ENCODE data around the gene PLOD3. TPM values are rescaled to one million over a fixed set of nuclear protein-coding genes. Genes with fewer than 3 reads are reported as not detected.

Gene PLOD3
- total and polyA plus RNA-seq, 2 experiments from 2014 or later, result 149 to 189 TPM

DNA sequence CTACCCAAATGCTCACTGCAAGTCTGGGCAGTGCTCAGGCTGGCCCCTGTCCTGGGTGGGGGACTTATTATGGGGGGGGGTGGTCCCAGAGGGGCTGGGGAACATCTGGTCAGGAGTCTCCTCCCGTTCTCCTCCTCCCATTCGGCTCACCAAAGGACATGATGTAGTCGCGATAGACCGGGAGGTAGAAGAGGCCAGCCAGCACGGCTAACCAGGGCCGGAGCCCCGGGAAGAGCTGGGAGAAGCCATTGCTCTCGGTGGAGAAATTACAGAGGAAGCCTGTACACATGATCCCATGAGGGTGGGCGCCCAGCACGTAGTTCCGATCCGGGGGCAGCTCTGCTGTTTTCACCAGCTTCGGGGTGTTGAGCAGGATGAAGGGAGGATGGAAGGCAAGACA, 18.9 kb downstream of the PLOD3 start:
- Histone ChIP-seq H3K27ac (no peak overlapping the region), H3K27me3 (replicated peaks; ENCODE audit: insufficient read depth) (peaks cover 26% of the 10 kb centered on the region; the same call in 1 of the 2 replicates), H3K4me3 (no peak overlapping the region), H3F3A (ENCODE audit: insufficient read depth) (no peaks in the 10 kb centered on the region), H3K4me1 (ENCODE audit: insufficient read depth) (no peaks in the 10 kb centered on the region), H3K9ac (no peak overlapping the region), H3K9me2 (ENCODE audit: insufficient read depth) (no peaks in the 10 kb centered on the region), H4K20me1 (ENCODE audit: insufficient read depth) (no peaks in the 10 kb centered on the region), H3K79me2 (ENCODE audit: insufficient read depth) (no peaks in the 10 kb centered on the region), H2AFZ (no peak overlapping the region), H3K36me3 (ENCODE audit: low read depth) (no peaks in the 10 kb centered on the region), H3K4me2 (ENCODE audit: unreplicated experiment) (no peak overlapping the region), H3K9me3 (ENCODE audit: low read depth) (no peaks in the 10 kb centered on the region)
- TF ChIP-seq EZH2 (IDR thresholded peaks at IDR 0.05; ENCODE audit: insufficient read depth, poor library complexity, severe bottlenecking) (no peak), EZH2phosphoT487 (IDR thresholded peaks at IDR 0.05; ENCODE audit: insufficient read depth, low read depth) (no peak)
- WGBS, 2 experiments (ENCODE audit: low coverage in 1 of 2, low lambda C conversion rate in 2 of 2, missing lambda C conversion rate in 2 of 2), result 60 to 66% methylated on average over 9 to 14 of the region's 14 CpGs
- no peak for DNase-seq
- in situ Hi-C loops (cut with MboI), result no loop called here

DNA sequence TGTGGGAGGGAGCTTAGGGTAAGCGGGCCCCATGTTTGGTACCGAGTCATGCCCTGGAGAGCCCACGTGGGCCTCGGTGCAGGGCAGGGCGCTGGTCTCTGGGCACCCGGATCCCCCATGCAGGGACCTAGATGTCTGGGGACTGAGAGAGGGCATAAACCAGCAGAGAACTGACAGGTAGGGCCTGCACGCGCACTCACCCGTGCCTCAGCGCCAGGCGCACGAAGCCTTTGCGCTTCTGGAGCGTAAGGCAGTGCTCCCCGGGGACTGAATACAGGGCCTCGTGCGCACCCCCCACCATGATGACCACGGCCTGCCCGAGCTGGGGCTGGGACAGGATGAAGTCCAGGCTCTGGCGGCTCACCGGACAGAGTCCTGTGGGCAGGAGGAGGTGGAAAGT, 19.4 kb downstream of the PLOD3 start:
- no peak overlapping the region for H2AFZ ChIP-seq
- TF ChIP-seq EZH2 (IDR thresholded peaks at IDR 0.05; ENCODE audit: insufficient read depth, poor library complexity, severe bottlenecking) (no peak), EZH2phosphoT487 (IDR thresholded peaks at IDR 0.05; ENCODE audit: insufficient read depth, low read depth) (no peak)
- H3K4me3 ChIP-seq, result no peak overlapping the region
- H3K79me2 ChIP-seq (ENCODE audit: insufficient read depth), result no peaks in the 10 kb centered on the region
- peaks cover 26% of the 10 kb centered on the region; the same call in 1 of the 2 replicates for H3K27me3 ChIP-seq (replicated peaks; ENCODE audit: insufficient read depth)
- H3K9me2 ChIP-seq (ENCODE audit: insufficient read depth), result no peaks in the 10 kb centered on the region
- no peak for DNase-seq
- whole genome bisulfite sequencing, 2 experiments (ENCODE audit: low coverage in 1 of 2, low lambda C conversion rate in 2 of 2, missing lambda C conversion rate in 2 of 2), result 72 to 78% methylated on average over 6 to 20 of the region's 21 CpGs
- H3K4me1 ChIP-seq (ENCODE audit: insufficient read depth), result no peaks in the 10 kb centered on the region
- no peak overlapping the region for H3K27ac ChIP-seq
- in situ Hi-C loops (cut with MboI), result no loop called here
- H3K9ac ChIP-seq, result no peak overlapping the region
- no peaks in the 10 kb centered on the region for H4K20me1 ChIP-seq (ENCODE audit: insufficient read depth)
- H3K36me3 ChIP-seq (ENCODE audit: low read depth), result no peaks in the 10 kb centered on the region
- H3K4me2 ChIP-seq (ENCODE audit: unreplicated experiment), result no peak overlapping the region
- H3K9me3 ChIP-seq (ENCODE audit: low read depth), result no peaks in the 10 kb centered on the region
- no peaks in the 10 kb centered on the region for H3F3A ChIP-seq (ENCODE audit: insufficient read depth)

DNA sequence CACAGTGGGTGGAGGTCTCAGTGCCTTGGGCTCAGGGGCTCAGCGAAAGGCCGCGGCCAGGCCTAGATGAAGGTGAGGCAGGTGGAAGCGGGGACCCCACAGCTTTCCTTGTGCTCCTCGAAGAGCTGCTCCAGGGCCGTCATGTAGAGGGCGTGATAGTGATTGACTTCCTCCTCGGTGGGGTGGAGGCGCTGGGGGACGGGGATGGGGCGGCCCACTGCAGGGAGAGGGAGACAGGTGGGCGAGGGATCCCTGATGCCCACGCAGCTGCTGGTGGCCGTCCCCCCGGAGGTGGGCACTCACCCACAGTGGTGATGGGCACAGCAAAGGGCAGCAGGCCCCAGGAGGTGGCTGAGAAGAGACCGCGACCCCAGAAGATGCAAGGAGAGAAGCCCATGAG, 21.5 kb downstream of the PLOD3 start:
- Histone ChIP-seq H3K27ac (no peak overlapping the region), H3K9ac (no peak overlapping the region), H3F3A (ENCODE audit: insufficient read depth) (no peaks in the 10 kb centered on the region), H3K9me3 (ENCODE audit: low read depth) (no peaks in the 10 kb centered on the region), H2AFZ (no peak overlapping the region), H3K27me3 (replicated peaks; ENCODE audit: insufficient read depth) (peaks cover 7% of the 10 kb centered on the region; the same call in 1 of the 2 replicates), H4K20me1 (ENCODE audit: insufficient read depth) (no peaks in the 10 kb centered on the region), H3K79me2 (ENCODE audit: insufficient read depth) (no peaks in the 10 kb centered on the region), H3K9me2 (ENCODE audit: insufficient read depth) (no peaks in the 10 kb centered on the region), H3K36me3 (ENCODE audit: low read depth) (no peaks in the 10 kb centered on the region), H3K4me3 (no peak overlapping the region), H3K4me2 (ENCODE audit: unreplicated experiment) (no peak overlapping the region), H3K4me1 (ENCODE audit: insufficient read depth) (no peaks in the 10 kb centered on the region)
- DNase-seq, result no peak
- in situ Hi-C loops (cut with MboI), result no loop called here
- TF ChIP-seq EZH2phosphoT487 (IDR thresholded peaks at IDR 0.05; ENCODE audit: insufficient read depth, low read depth) (no peak), EZH2 (IDR thresholded peaks at IDR 0.05; ENCODE audit: insufficient read depth, poor library complexity, severe bottlenecking) (no peak)
- 78 to 80% methylated on average over 9 to 16 of the region's 17 CpGs for WGBS, 2 experiments (ENCODE audit: low coverage in 1 of 2, low lambda C conversion rate in 2 of 2, missing lambda C conversion rate in 2 of 2)

DNA sequence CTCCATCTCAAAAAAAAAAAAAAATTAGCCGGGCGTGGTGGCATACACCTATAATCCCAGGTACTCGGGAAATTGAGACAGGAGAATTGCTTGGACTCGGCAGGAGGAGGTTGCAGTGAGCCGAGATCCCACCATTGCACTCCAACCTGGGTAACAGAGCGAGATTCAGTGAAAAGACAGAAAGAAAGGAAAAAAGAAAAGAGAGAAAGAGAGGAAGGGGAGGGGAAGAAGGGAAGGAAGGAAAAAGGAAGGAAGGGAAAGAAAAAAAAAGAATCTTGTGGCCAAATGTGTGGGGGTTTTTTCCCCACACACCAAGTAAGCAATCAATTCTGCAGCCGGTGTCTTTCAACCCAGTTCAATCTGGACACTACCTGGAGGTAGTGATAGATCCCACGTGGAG, 28.3 kb downstream of the PLOD3 start:
- Histone ChIP-seq H3F3A (ENCODE audit: insufficient read depth) (peaks cover 13% of the 10 kb centered on the region; the same call in 1 of the 2 replicates), H3K4me1 (ENCODE audit: insufficient read depth) (no peaks in the 10 kb centered on the region), H3K27me3 (replicated peaks; ENCODE audit: insufficient read depth) (no peaks in the 10 kb centered on the region), H3K79me2 (ENCODE audit: insufficient read depth) (no peaks in the 10 kb centered on the region), H3K9me3 (ENCODE audit: low read depth) (no peaks in the 10 kb centered on the region), H2AFZ (no peak overlapping the region), H3K9ac (no peak overlapping the region), H3K27ac (no peak overlapping the region), H3K36me3 (ENCODE audit: low read depth) (no peaks in the 10 kb centered on the region), H3K9me2 (ENCODE audit: insufficient read depth) (no peaks in the 10 kb centered on the region), H4K20me1 (ENCODE audit: insufficient read depth) (no peaks in the 10 kb centered on the region), H3K4me2 (ENCODE audit: unreplicated experiment) (no peak overlapping the region), H3K4me3 (no peak overlapping the region)
- in situ Hi-C loops (cut with MboI), result no loop called here
- TF ChIP-seq EZH2phosphoT487 (IDR thresholded peaks at IDR 0.05; ENCODE audit: insufficient read depth, low read depth) (no peak), EZH2 (IDR thresholded peaks at IDR 0.05; ENCODE audit: insufficient read depth, poor library complexity, severe bottlenecking) (no peak)
- no peak for DNase-seq
- 74 to 75% methylated on average over 8 of the region's 8 CpGs for WGBS, 2 experiments (ENCODE audit: low coverage in 1 of 2, low lambda C conversion rate in 2 of 2, missing lambda C conversion rate in 2 of 2)

Data from GM23248 (cell line).